SK-N-SH treated with all-trans-retinoic acid at 6 μM for 48 hours (cell line): ENCODE data around the gene CHMP4A.

Experiments used
- ESRRG ChIP-seq: fragments of 250-450 bp; sonication (Bioruptor Pico); IDR thresholded peaks from 2 replicates; pipeline ENCODE4 v1.6.1; 2021; ENCODE audit warnings: mild to moderate bottlenecking
- GLIS3 ChIP-seq: fragments of 250-450 bp; sonication (Bioruptor Pico); IDR thresholded peaks from 2 replicates; pipeline ENCODE4 v1.5.0; 2020; ENCODE audit warnings: mild to moderate bottlenecking, moderate library complexity
- SNAI2 ChIP-seq: fragments of 250-450 bp; sonication (Bioruptor Pico); IDR thresholded peaks from 2 replicates; pipeline ENCODE4 v1.5.0; 2020; ENCODE audit warnings: mild to moderate bottlenecking, moderate library complexity
- ZNF70 ChIP-seq: fragments of 450-650 bp; formaldehyde crosslinking; IDR thresholded peaks from 2 replicates; pipeline ENCODE4 v1.5.0; 2020; ENCODE audit warnings: mild to moderate bottlenecking, moderate library complexity
- TF ChIP-seq, protein P1 (sequence below): fragments of 250-450 bp; sonication (Bioruptor Pico); IDR thresholded peaks from 2 replicates; pipeline ENCODE4 v1.8.0; 2020; ENCODE audit warnings: mild to moderate bottlenecking, moderate library complexity, borderline replicate concordance

DNA sequence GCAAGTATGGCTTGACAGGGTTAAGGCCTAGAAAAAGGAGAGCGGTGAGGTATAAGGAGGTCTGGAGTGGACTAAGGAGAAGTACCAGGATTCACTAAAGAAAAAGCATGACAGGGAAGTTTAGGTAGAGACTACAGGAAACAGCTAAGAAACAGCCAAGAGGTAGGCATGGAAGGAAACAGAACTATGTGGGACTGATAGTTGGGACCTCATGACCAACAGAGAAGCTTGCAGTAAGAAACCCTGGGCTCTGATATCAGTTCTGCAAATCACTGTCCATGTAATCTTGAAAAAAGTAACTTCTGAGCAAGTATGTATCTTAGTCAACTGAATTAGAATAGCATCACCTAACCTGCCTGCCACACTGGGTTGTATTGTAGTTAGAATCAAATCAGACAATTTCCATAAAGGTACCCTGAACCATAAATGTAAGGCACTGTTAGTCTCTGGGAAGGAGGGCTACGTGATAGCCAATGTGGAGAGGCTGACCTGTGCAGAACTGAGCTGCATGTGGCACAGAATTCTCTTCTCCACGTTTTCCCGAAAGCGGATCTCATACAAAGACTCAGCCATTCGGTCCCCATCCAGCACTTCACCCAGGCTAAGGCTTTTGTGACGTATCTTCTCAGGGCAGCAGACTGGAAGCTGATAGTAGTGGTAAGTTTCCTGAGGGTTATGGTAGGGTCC lies 19.0 kb downstream of the CHMP4A start:
- TF ChIP-seq, protein P1, sequence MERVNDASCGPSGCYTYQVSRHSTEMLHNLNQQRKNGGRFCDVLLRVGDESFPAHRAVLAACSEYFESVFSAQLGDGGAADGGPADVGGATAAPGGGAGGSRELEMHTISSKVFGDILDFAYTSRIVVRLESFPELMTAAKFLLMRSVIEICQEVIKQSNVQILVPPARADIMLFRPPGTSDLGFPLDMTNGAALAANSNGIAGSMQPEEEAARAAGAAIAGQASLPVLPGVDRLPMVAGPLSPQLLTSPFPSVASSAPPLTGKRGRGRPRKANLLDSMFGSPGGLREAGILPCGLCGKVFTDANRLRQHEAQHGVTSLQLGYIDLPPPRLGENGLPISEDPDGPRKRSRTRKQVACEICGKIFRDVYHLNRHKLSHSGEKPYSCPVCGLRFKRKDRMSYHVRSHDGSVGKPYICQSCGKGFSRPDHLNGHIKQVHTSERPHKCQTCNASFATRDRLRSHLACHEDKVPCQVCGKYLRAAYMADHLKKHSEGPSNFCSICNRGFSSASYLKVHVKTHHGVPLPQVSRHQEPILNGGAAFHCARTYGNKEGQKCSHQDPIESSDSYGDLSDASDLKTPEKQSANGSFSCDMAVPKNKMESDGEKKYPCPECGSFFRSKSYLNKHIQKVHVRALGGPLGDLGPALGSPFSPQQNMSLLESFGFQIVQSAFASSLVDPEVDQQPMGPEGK = no peak
- TF ChIP-seq GLIS3 (CRISPR knock-in tag) (no peak), SNAI2 (CRISPR knock-in tag) (no peak), ZNF70 (no peak), ESRRG (CRISPR knock-in tag) (no peak)
